Measurements from ENCODE around the gene KIAA1671. TPM values are rescaled to one million over a fixed set of nuclear protein-coding genes. Genes with fewer than 3 reads are reported as not detected.

The KIAA1671 gene
- total RNA-seq, 1 donor from 2014 or later = 11.6 TPM

DNA sequence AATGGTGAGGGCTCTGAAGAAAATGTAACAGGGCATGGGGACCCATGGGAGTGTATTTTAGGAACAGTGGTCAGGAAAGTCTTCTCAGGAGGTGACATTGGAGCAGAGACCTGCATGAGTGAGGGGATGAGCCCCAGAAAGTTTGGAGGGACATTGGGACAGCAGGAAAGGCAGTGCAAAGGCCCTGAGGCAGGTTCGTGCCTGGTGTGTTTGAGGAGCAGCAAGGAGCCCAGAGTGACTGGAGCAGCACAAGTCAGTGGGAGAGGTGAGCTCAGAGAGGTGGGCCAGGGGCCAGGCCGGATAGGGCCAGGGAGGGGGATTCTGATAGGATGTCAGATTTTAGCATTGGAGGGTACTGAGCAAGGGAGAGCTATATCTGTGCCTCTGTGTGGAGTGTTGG, 167.1 kb downstream of the KIAA1671 start:
- intact Hi-C loops (cut with micrococcal nuclease) = no loop called here
- ATAC-seq = no peak
- no peak for DNase-seq

DNA sequence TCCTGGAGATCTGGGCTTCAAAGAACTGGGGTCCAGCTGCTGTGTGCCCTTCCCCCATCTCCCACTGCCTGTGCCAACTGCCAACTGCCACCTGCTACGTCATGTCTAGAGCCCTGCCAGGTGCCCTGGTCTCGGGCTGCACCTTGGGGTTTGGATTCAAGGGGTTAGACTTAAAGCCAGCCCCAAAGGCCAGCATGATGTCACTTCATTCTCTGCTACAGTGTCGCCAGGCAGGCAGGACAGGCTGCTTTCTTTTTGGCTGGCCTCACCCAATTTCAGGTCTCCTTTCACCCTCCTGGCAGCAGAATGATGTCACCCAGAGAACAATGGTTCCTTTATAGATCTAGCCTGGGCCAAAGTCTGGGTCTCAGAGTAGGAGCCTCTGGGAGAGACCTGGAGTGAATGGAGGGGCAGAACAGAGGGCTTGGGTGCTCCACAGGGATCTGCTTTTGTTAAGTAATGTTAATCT, 167.6 kb downstream of the KIAA1671 start:
- intact Hi-C loops (cut with micrococcal nuclease) = no loop called here
- ATAC-seq = peak; percentile 67
- no peak for DNase-seq

DNA sequence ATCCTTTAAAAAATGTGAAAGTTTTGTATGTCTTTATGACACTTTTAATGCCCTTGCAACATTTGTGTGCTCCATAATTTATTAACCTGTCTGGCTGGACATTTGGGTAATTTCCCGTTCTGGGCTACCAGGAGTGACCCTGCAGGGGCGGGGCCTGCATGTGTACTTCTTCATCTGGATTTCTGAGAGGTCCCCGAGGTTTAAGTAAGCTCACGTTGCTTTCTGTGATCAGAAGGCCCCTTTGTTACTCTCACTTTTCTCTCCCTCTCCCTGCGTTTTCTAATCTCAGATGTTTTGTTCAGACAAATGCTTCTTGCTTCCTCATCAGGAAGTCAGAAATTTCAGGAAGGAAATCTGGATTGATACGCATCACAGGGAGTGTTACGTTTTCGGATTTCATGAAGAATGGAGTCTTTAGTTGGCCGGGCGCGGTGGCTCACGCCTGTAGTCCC, 168.3 kb downstream of the KIAA1671 start:
- peak; percentile 47 for ATAC-seq
- DNase-seq = no peak
- intact Hi-C loops (cut with micrococcal nuclease) = no loop called here

DNA sequence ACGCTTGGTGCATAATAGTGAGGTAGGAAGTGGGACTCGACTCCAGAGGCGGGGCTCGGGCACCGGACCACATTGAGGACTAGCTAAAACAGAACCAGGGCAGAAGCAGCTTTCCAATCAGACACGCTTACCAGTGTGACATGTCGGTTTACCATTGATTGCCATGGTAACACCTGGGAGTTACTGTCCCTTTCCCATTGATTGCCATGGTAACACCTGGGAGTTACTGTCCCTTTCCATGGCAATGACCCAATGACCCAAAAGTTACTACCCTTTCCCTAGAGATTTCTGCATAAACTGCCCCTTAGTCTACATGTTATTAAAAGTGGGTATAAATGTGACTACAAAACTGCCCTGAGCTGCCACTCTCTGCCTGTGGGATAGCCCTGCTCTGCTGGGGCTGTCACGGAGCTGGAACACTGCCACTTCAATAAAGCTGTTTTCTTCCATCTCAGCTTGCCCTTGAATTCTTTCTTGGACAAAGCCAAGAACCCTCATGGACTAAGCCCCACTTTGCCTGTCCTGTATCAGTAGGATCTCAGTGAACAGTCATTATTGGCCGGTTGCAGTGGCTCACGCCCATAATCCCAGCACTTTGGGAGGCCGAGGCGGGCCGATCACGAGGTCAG, 169.7 kb downstream of the KIAA1671 start:
- DNase-seq = no peak
- no peak for ATAC-seq
- intact Hi-C loops (cut with micrococcal nuclease) = no loop called here

DNA sequence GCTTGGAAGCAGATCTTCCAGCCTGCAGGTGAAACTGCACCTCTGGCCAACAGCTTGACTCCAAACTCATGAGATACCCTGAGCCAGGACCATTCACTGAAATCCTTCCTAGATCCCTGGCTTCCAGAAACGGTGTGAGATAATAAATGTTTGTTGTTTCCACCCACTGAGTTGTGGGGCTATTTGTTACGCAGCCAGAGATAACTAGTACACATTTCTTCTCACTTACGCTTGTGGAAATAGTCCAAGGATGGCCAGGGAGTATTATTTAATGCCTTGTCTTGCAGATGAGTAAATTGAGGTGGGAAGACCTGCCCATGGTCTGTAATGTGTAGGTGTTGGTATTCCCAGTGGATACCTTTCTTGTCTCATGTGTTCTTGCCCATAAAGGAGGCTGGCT, 171.2 kb downstream of the KIAA1671 start:
- no peak for ATAC-seq
- intact Hi-C loops (cut with micrococcal nuclease) = no loop called here
- no peak for DNase-seq

DNA sequence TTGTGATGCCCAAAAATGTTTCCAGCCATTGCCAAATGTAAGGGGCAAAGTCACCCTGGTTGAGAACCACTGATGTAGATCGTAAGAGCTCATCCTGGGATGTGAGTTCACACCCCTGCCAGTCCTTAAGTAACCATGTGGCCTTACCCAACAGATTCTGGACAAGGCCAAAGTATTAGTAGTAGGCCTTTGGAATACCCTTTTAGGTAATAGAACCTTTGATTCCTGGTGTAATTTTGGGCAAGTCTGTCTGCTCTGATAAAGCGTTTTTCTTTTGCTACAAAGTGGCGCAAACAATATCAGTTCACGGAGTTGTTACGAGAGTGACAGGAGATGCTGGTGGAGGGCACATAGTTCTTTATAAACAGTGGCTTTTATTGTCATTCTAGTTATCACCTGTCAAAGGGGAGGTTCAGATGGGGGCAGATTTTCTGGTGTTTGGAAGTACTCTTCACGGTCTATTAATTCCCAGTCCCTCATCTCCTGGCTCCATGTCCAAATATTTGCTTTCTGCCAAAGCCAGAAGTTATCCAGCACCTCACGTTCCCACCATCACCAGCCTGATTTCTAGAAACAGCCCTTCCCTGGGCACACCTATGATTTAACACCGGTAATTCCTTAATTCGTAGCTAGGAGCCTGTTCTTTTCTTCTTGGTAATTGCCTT, 173.3 kb downstream of the KIAA1671 start:
- no peak for DNase-seq
- no peak for ATAC-seq
- intact Hi-C loops (cut with micrococcal nuclease) = no loop called here

DNA sequence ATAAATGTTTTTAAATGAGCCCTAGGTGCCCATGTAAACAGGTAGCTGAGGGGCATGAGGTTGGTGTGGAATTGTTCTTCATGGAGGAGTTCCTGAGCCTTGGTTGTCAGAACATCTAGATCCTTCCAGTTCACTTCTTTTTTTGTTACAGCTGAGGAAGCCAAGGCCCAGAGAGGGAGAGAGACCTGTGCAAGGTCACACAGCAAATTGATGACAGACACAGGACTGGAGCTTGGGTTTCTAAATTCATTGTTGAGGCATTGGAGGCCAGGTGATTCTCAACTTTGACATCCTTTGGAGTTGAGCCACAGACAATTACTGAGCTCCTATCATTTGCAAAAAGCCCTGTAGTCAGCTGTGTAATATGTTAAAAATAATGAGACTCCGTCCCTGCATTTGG, 174.0 kb downstream of the KIAA1671 start:
- intact Hi-C loops (cut with micrococcal nuclease) = no loop called here
- DNase-seq = no peak
- no peak for ATAC-seq

DNA sequence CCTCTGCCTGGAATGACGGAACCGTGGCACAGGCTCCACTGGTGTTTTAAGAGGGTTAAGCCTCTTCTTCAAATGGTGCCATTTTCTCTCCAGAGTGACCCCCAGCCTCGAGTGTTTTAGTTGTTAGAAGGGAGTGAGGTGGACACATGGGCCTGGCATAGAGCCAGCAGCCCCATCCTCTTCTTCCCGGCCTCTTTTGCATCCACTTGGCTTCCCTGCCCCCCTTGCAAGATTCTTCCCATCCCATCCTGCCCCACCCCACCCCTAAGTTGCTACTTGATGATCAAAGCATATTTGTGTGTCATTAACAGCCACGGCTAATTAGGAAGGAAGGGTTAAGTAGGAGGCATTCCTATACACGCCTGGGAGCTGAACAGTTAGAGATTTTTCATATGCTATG, 174.8 kb downstream of the KIAA1671 start:
- ATAC-seq (no peak), DNase-seq (no peak)
- intact Hi-C loops (cut with micrococcal nuclease) = no loop called here

DNA sequence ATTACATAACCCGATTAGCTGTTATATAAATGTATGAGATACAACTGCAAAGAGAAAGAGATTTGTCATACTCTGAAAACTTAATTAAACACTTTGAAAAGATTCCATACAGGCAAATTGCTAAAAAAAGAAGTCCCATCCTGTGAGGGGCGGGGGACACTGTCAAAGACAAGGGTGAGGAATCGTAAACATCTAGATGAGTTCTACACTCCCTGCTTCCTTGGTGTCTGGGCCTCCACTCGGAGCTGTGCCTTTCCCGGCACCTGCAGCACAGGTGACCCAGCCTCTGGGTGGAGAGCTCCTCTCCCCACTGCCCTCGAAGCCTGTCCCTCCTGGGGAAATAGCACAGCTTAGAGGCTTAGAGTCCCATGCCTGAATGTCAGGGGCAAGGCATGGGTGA, 177.9 kb downstream of the KIAA1671 start:
- intact Hi-C loops (cut with micrococcal nuclease) = no loop called here
- DNase-seq (no peak), ATAC-seq (no peak)

DNA sequence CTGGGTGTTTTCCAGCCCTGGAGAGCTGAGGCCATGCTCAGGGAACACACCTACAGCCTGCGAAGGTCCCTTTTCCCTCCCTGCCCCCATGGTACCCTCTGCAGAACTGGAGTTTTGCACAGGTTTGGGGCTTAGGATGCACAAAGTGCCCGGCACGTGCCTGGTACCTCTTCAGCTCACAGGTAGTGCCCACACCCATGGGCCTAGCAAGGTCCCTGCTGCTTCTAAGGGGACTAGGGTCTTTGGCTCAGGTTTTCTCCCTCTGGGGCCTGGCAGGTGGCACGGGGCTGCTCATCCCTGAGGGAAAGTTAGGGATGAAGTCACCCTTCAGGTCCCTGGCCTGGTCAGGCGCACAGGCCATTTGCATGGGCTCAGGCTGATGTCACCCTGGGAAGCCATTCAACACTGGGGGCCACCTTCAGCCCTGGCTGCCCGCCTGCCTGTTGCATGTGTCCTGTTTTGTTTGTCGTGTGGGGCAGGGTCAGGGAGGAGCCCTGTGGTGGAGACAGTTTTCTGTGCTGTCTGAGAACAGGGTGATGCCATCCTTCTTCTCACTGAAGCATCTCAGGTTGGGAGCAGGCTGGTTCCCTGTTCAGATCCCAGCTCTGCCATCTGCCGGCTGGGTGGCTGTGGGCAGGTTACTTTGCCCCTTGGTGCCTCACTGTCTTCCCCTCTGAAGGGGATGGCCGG, 178.8 kb downstream of the KIAA1671 start:
- intact Hi-C loops (cut with micrococcal nuclease) = no loop called here
- no peak for ATAC-seq

DNA sequence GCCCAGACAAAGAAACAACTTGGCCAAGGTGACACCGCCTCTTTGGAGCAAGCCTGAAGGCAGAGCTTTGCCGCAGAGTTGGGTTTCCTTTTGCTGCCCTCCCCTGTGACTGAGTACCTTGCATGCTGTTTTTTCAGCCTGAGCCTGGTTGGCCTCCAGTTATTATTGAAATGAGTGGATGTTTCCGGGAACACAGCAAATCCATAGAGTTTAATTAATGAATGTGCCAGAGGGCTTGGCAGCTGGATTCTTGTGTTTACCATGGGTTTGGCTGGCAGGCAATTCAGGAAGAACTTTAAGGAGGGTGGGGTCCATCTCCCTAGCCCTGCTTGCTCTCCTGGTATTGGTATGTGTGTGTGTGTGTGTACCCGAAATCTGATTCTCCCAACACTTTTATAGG, 181.5 kb downstream of the KIAA1671 start:
- peak; percentile 54 for ATAC-seq
- no peak for DNase-seq
- intact Hi-C loops (cut with micrococcal nuclease) = no loop called here

More for the DNA sequence above, 178.8 kb downstream of the KIAA1671 start:
- no peak for DNase-seq

DNA sequence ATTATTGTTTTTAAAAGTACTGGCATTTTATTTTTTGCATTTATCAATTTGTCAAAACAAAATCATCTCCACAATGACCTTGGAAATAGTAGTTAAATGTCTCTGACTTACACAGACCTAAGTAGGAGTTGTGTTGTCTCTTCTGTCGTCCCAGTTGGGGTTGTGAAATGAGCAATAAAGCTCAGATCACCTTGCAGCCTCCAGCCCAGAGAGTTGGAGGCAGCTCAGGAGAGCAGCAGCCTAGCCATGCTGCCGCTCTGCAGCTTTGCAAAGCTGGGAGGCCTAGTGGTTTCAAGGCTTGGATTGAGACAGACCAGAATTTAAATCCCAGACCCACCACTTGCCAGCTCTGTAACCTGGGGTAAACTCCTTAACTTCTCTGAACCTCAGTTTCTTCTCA, 181.9 kb downstream of the KIAA1671 start:
- no peak for DNase-seq
- intact Hi-C loops (cut with micrococcal nuclease) = no loop called here

DNA sequence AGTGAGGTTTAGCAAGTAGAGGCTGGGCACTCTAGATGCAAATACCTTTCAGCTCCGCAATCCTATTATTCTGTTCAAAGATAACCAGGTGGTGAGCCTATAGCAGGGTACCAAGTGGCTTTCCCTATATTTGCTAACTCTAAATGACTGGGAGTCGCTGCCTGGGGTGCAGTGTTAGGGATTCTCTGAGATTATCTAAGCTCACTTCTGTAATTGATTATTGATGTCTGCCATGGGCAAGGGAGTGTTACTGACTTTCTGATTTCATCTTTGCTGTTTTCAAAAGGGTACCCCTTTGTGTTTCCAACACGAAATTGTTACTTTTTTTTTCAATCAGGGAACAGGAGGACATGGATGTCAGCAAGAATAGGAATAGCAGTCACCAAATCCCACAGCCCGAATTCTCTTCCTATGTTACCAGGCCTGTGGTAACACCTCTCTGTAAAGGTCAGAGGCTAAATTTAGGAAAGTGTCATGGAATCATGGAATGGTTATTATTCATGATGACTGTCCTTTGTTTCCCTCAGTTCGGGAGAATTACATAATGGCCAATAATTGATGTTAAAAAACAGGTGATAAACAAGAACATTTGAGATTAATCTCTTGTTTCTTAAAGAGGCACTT, 184.5 kb downstream of the KIAA1671 start:
- DNase-seq (no peak), ATAC-seq (no peak)
- intact Hi-C loops (cut with micrococcal nuclease) = no loop called here

More for the DNA sequence above, 181.9 kb downstream of the KIAA1671 start:
- no peak for ATAC-seq

DNA sequence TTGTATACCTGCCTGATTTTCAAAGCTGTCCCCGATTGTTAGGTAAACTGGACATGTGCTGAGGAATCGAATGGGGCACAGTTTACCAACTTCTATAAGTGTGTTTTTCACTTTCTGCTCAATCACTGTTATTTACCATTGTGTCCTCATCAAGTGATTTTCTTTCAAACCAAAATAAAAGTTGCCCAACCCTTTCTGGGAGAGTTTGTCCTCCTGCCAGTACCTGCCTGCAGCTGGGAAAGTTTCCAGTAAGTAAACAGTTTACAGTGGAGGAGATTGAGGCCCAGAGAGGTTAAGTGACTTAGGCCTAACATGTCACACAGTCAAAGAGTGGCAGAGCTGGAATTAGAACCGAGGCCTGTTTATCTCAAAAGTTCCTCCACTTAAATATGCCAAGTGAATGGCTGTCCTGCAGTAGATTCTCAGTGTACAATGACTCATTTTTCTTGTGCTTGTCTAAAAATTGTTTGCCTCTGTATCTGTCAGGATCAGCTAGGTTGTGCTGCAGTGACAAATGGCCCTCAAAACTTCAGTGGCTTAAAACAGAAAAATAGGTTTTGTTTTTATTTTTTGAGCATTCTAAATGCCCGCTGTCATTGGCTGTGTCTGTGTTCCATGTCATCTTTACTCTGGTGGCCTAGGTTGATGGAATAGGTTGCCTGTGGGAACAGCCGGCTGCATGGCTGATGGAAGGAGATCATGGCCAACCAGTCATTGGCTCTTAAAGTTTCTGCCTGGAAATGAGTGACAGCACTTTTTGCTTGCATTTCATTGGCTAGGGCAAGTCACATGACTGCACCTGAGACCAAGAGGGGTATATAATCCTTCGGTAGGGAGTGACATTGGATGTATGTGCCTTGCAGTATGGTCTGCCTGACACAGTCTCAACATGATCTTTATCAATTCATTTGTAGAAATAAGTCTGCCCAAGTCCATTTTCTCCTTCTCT, 185.3 kb downstream of the KIAA1671 start:
- intact Hi-C loops (cut with micrococcal nuclease) = no loop called here
- ATAC-seq = no peak
- DNase-seq = no peak

DNA sequence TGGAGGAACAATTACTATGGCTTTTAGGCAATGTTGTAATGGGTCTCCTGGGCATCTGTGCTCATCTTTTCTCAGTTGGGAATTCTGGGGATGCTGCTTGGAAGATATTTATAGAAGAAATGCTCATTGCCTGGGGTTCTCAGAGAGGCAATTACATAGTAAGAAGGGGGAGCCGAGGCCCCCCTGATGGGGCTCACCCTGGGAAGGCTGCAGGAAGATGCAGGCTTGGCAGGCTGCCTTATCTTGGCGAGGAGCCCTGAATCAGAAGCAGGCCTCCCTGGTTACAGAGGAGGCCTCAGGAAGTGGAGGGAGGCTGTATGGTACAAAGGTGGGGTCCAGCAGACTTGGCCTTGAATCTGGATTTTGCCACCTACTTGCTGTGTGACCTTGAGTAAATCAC, 186.5 kb downstream of the KIAA1671 start:
- peak; percentile 53 for DNase-seq

DNA sequence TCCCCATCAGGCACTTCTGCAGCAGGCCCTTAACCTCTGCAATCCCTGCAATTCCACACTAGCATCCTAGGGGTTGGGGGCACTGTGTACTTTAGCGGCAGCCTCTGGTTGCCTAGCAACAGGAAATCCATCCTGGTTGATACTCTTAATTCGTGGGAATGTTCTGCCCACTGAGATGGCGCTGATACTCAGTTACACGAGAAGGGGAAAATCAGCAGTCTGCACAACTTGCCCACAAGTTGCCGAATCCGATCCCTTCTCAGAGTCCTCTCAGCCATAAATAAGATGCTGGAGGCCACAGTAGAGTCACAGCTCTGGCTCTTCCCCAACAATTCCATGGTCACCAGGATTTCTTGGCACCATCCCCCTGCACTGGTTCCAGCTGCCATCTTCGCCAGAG, 189.6 kb downstream of the KIAA1671 start:
- no peak for DNase-seq
- no peak for ATAC-seq
- intact Hi-C loops (cut with micrococcal nuclease) = no loop called here

More for the DNA sequence above, 186.5 kb downstream of the KIAA1671 start:
- intact Hi-C loops (cut with micrococcal nuclease) = no loop called here
- ATAC-seq = peak; percentile 41

DNA sequence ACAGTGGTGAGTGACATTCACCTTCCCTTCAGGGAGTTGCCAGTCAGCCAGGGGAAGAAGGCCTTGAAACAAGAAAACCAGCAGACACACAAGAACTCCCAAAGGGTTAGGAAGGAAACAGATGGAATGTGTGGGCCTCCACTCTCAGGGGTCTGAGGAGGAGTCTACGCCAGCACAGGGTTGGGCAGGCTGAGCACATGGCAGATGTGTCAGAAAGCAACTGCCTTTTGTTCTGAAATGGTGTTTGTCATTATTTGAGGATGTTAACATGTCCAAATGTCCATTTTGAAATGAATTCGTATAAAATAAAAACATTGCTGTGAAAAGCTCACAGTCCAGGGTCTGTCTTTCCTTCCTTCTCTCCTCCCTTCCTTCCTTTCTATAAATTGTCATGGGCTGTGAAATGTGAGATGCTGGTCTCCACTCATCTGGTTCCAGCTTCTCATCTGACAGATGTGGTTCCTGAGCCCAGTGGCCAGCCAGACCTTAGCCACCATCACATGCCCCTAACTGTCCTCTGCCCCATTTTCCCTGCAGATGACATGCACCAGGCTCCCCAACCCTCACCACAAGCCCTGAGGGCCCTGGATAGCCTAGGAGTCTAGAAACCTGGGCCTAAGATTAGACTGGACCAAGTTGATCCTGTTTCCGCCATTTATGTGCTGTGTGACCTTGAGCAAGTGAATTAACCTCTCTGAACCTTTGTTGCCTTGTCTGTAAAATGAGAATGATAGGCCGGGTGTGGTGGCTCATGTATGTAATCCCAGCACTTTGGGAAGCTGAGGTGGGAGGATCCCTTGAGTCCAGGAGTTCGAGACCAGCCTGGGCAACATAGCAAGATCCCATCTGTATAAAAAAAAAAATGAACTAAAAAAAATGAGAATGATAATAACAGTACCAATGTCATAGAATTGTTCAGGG, 190.9 kb downstream of the KIAA1671 start:
- DNase-seq (no peak), ATAC-seq (no peak)
- intact Hi-C loops (cut with micrococcal nuclease) = no loop called here

DNA sequence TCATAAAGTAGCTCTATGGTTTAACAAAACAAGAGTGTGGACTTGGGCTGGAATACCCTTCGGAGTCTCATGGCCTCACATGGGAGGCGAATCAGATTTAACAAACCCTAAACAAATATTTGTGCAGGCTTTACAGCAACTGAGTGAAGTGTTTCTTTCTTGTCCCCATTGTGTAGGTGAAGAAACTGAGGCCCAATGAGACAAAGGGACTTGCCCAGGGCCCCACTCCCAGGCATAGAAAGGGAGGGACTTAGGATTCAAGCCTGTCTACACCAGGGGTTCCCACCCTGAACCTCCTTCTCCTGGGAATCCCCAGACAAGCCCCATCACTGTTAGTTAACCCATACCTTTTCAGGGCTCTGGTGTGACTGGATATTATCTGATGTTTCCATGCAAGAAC, 192.0 kb downstream of the KIAA1671 start:
- ATAC-seq (no peak), DNase-seq (no peak)
- intact Hi-C loops (cut with micrococcal nuclease) = no loop called here

All from left ventricle myocardium superior (tissue), 1 donor.